ENCODE results near the gene DKK1.

GRCh38 chr10:52353960-52354394, 39.9 kb downstream of the DKK1 start:
- TF ChIP-seq CTCF (IDR thresholded peaks at IDR 0.05 in 8 of 11, conservative IDR thresholded peaks at IDR 0.05 in 3 of 11) (no peak), POLR2A (IDR thresholded peaks at IDR 0.05) (no peak), POLR2AphosphoS5 (IDR thresholded peaks at IDR 0.05) (no peak)

All from spleen (tissue), 7 donors.